IMR-90 (cell line): ENCODE data around the gene FTCDNL1. TPM values are rescaled to one million over a fixed set of nuclear protein-coding genes. Genes with fewer than 3 reads are reported as not detected.

Source experiments
- ATAC-seq: fragments of 200-7000 bp; cut with Tn5 transposase; 2 replicates; pipeline ENCODE4 v1.9.1; 2020; ENCODE audit warnings: low read depth, mild to moderate bottlenecking, moderate library complexity
- BruUV-seq: library from RNA; stranded (reverse); fragments of 400-500 nt; replicated peaks from 2 replicates; lab custom pipeline; 2021; lab: Mats Ljungman, UMichigan
- CTCF ChIA-PET: fragments of 300-600 bp; formaldehyde crosslinking; extraction: SDS; loops from one replicate; lab custom pipeline; 2021; ENCODE audit warnings: antibody characterized with exemption; lab: Yijun Ruan, JAX
- POLR2A ChIA-PET: fragments of 300-600 bp; sonication (Branson Sonifier 250); formaldehyde crosslinking; loops from one replicate; lab custom pipeline; 2022; ENCODE audit warnings: antibody characterized with exemption; ENCODE audit not compliant: unreplicated experiment; lab: Charles Lee
- DNase-seq: peaks from one replicate; pipeline ENCODE4 v3.0.0; 2013
- H2AFZ ChIP-seq: replicated peaks from 2 replicates; pipeline ENCODE3; 2013; ENCODE audit warnings: low read length, mild to moderate bottlenecking; ENCODE audit not compliant: poor library complexity
- H2AK5ac ChIP-seq: 2 replicates; pipeline ENCODE4 v1.6.1; 2013; ENCODE audit warnings: low read depth, low read length, inconsistent platforms
- H2AK9ac ChIP-seq: replicated peaks from 2 replicates; pipeline ENCODE3; 2013; ENCODE audit warnings: mild to moderate bottlenecking, low read depth, low read length, moderate library complexity; ENCODE audit not compliant: poor library complexity
- H2BK120ac ChIP-seq: 2 replicates; pipeline ENCODE4 v1.6.1; 2013; ENCODE audit warnings: low read depth, low read length, inconsistent platforms
- H2BK15ac ChIP-seq: 3 replicates; pipeline ENCODE4 v1.6.1; 2013; ENCODE audit warnings: low read depth, low read length, inconsistent platforms
- H2BK20ac ChIP-seq: 2 replicates; pipeline ENCODE4 v1.6.1; 2013; ENCODE audit warnings: low read depth, mild to moderate bottlenecking, inconsistent platforms, low read length, moderate library complexity
- H2BK5ac ChIP-seq: 2 replicates; pipeline ENCODE4 v1.6.1; 2013; ENCODE audit warnings: mild to moderate bottlenecking, low read depth, low read length, inconsistent platforms; ENCODE audit not compliant: poor library complexity, severe bottlenecking
- H3K14ac ChIP-seq: replicated peaks from 2 replicates; pipeline ENCODE4 v1.6.1; 2013; ENCODE audit warnings: low read depth, low read length, inconsistent platforms
- H3K18ac ChIP-seq: 2 replicates; pipeline ENCODE4 v1.6.1; 2013; ENCODE audit warnings: low read depth, low read length, control low read depth
- H3K23ac ChIP-seq: 2 replicates; pipeline ENCODE4 v1.6.1; 2013; ENCODE audit warnings: low read depth, low read length, inconsistent platforms
- H3K27ac ChIP-seq: 2 replicates; pipeline ENCODE4 v1.5.1; 2013; ENCODE audit warnings: mild to moderate bottlenecking, control low read depth, low read length; ENCODE audit not compliant: insufficient read depth
- H3K27me3 ChIP-seq: 2 replicates; pipeline ENCODE4 v1.6.1; 2013; ENCODE audit warnings: low read length; ENCODE audit not compliant: control insufficient read depth, insufficient read depth
- H3K36me3 ChIP-seq: 2 replicates; pipeline ENCODE4 v1.6.1; 2013; ENCODE audit warnings: low read length, mixed read lengths; ENCODE audit not compliant: control insufficient read depth, insufficient read depth
- H3K4ac ChIP-seq: 2 replicates; pipeline ENCODE4 v1.6.1; 2013; ENCODE audit warnings: low read depth, low read length, inconsistent platforms
- H3K4me1 ChIP-seq: 2 replicates; pipeline ENCODE4 v1.6.1; 2013; ENCODE audit warnings: low read length, mixed read lengths; ENCODE audit not compliant: control insufficient read depth, insufficient read depth
- H3K4me2 ChIP-seq: 2 replicates; pipeline ENCODE4 v1.6.1; 2013; ENCODE audit warnings: low read depth, mild to moderate bottlenecking, control low read depth, low read length, moderate library complexity
- H3K4me3 ChIP-seq: 2 replicates; pipeline ENCODE4 v1.5.1; 2013; ENCODE audit warnings: low read depth, mild to moderate bottlenecking, control low read depth, low read length, moderate library complexity; ENCODE audit not compliant: insufficient read depth
- H3K56ac ChIP-seq: 2 replicates; pipeline ENCODE4 v1.6.1; 2013; ENCODE audit warnings: low read length, inconsistent platforms; ENCODE audit not compliant: insufficient read depth; ENCODE audit errors: extremely low read depth
- H3K79me1 ChIP-seq, 2 experiments: 2 replicates each; pipeline ENCODE4 v1.6.1; 2013; ENCODE audit warnings: low read length in 2 of 2, inconsistent platforms in 1 of 2, low read depth in 1 of 2
- H3K9ac ChIP-seq: 2 replicates; pipeline ENCODE4 v1.6.1; 2013; ENCODE audit warnings: low read depth, low read length, control low read depth
- H3K9me1 ChIP-seq: 2 replicates; pipeline ENCODE4 v1.6.1; 2013; ENCODE audit warnings: low read length, inconsistent platforms; ENCODE audit not compliant: insufficient read depth
- H3K9me3 ChIP-seq: 2 replicates; pipeline ENCODE4 v1.6.1; 2013; ENCODE audit warnings: low read length; ENCODE audit not compliant: control insufficient read depth, insufficient read depth
- H4K20me1 ChIP-seq: 2 replicates; pipeline ENCODE4 v1.6.1; 2013; ENCODE audit warnings: low read length, inconsistent platforms; ENCODE audit not compliant: insufficient read depth
- H4K5ac ChIP-seq: 2 replicates; pipeline ENCODE4 v1.6.1; 2013; ENCODE audit warnings: mild to moderate bottlenecking, low read depth, low read length, control low read depth
- H4K8ac ChIP-seq, 2 experiments: 2 replicates each; pipeline ENCODE4 v1.6.1; 2013; ENCODE audit warnings: low read depth in 2 of 2, low read length in 2 of 2, control low read depth in 1 of 2, inconsistent platforms in 1 of 2
- H4K91ac ChIP-seq: 2 replicates; pipeline ENCODE4 v1.6.1; 2013; ENCODE audit warnings: low read depth, low read length, inconsistent platforms; ENCODE audit not compliant: insufficient read depth
- BHLHE40 ChIP-seq: fragments of 150-350 bp; IDR thresholded peaks from 2 replicates; pipeline ENCODE4 v1.6.1; 2016; ENCODE audit warnings: mild to moderate bottlenecking, low read depth, low read length
- CEBPB ChIP-seq: IDR thresholded peaks from 2 replicates; pipeline ENCODE4 v1.6.1; 2012; ENCODE audit warnings: low read depth, low read length, improper control_type of control experiment
- CTCF ChIP-seq: conservative IDR thresholded peaks from 2 replicates; pipeline ENCODE4 v1.5.1; 2012; ENCODE audit warnings: mild to moderate bottlenecking, low read depth, low read length, improper control_type of control experiment
- MAFK ChIP-seq: IDR thresholded peaks from 2 replicates; pipeline ENCODE4 v1.6.1; 2012; ENCODE audit warnings: low read depth, low read length, improper control_type of control experiment
- MAZ ChIP-seq: IDR thresholded peaks from 2 replicates; pipeline ENCODE4 v1.6.1; 2012; ENCODE audit warnings: low read depth, mild to moderate bottlenecking, low read length, improper control_type of control experiment, moderate library complexity, borderline replicate concordance
- MXI1 ChIP-seq: IDR thresholded peaks from 2 replicates; pipeline ENCODE4 v1.6.1; 2012; ENCODE audit warnings: low read depth, mild to moderate bottlenecking, low read length, moderate library complexity, borderline replicate concordance
- RAD21 ChIP-seq: IDR thresholded peaks from 2 replicates; pipeline ENCODE4 v1.6.1; 2012; ENCODE audit warnings: low read length, improper control_type of control experiment
- RCOR1 ChIP-seq: IDR thresholded peaks from 2 replicates; pipeline ENCODE4 v1.6.1; 2012; ENCODE audit warnings: mild to moderate bottlenecking, low read length, improper control_type of control experiment; ENCODE audit not compliant: insufficient replicate concordance
- USF2 ChIP-seq: fragments of 150-350 bp; IDR thresholded peaks from 2 replicates; pipeline ENCODE4 v1.6.1; 2017; ENCODE audit warnings: mild to moderate bottlenecking, antibody characterized with exemption, low read length, low read depth
- WGBS, 2 experiments: methylation state at CpG; one replicate each; pipeline versions ENCODE4 v1.1.5 to v1.1.7; 2013; ENCODE audit warnings: missing lambda C conversion rate in 2 of 2; ENCODE audit not compliant: insufficient read length in 1 of 2; ENCODE audit errors: extremely low coverage in 2 of 2; 5-methylcytosine and 5-hydroxymethylcytosine counted together
- dilution Hi-C: fragments of 300-500 bp; cut with HindIII; formaldehyde crosslinking; loops from one replicate; pipeline ENCODE4 v1.14.3; 2018; ENCODE audit warnings: low sequenced_read_pairs; ENCODE audit not compliant: unreplicated experiment
- in situ Hi-C: fragments of 300-500 bp; cut with MboI; formaldehyde crosslinking; loops from 3 replicates; pipeline ENCODE4 v1.14.3; 2019; ENCODE audit warnings: low sequenced_read_pairs, inconsistent platforms, mixed read lengths
- intact Hi-C: fragments of 100-400 bp; cut with micrococcal nuclease; formaldehyde crosslinking; loops from 2 replicates; pipeline ENCODE4 v1.10.0; 2022
- polyA plus RNA-seq, 3 experiments: library from polyadenylated mRNA; depleted of rRNA; stranded (reverse); fragments of >200 nt; gene quantifications; 2 replicates each; pipeline ENCODE4 v1.2.3, GENCODE V29; 2012; ENCODE audit warnings: low replicate concordance in 1 of 3
- total RNA-seq: library from RNA; depleted of rRNA; stranded (reverse); fragments of >200 nt; gene quantifications from 2 replicates; pipeline ENCODE4 v1.2.3, GENCODE V29; 2012

FTCDNL1 gene
- total and polyA plus RNA-seq, 2 of the 4 experiments (the other 2 are of a cell fraction): 0.18 to 0.21 TPM

DNA sequence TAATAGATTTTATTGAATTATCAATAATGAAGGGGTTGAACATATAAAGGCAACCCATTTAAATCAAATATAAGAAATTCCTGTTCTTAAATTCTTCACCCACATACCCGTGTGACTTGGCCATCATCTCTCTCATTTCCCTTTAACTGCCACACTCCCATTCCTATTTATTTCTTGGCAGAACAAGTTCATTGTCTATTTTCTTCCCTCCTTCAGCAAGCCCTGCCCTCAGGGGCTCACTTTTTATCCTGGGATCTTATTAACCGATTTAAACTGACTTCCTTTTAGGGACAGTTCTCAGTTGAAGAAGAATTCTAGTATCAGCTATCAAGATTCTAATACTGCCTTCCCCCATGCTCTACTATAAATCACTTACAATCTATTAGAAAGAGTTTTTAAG, 123.2 kb downstream of the FTCDNL1 start:
- H3K9me1 ChIP-seq: no peaks in the 10 kb centered on the region
- H3K9ac ChIP-seq: no peak overlapping the region
- H4K91ac ChIP-seq: no peak overlapping the region
- WGBS, 2 experiments: 50% methylated on average over 1 of the region's 2 CpGs; no CpG with 5 or more reads in 1 of the 2 experiments
- H3K18ac ChIP-seq: no peak overlapping the region
- H2BK15ac ChIP-seq: no peak overlapping the region
- H2AK9ac ChIP-seq: no peak overlapping the region
- H3K27ac ChIP-seq: no peak overlapping the region
- ChIA-PET POLR2A (no interaction called here), CTCF (interaction anchor here (0.9 to 1.4 kb wide), 2 partner anchors 12 to 17 kb away, joined by 3 to 4 read pairs; no protein-coding TSS in a partner anchor)
- BruUV-seq: no TSS peak
- H2AK5ac ChIP-seq: no peak overlapping the region
- H3K79me1 ChIP-seq: no peaks in the 10 kb centered on the region
- TF ChIP-seq USF2: no peak
- TF ChIP-seq MAFK: no peak
- TF ChIP-seq MXI1: no peak
- TF ChIP-seq MAZ: no peak
- no peak for TF ChIP-seq RAD21
- no peak for TF ChIP-seq CTCF
- no peak for TF ChIP-seq RCOR1
- TF ChIP-seq CEBPB: no peak
- no peak for TF ChIP-seq BHLHE40
- H3K14ac ChIP-seq: no peak overlapping the region
- no peaks in the 10 kb centered on the region; the same call in 1 of the 2 replicates for H3K27me3 ChIP-seq
- H3K36me3 ChIP-seq: no peaks in the 10 kb centered on the region
- H3K4me1 ChIP-seq: no peaks in the 10 kb centered on the region
- DNase-seq: no peak
- dilution Hi-C loops (no loop called here), intact Hi-C loops (no loop called here), in situ Hi-C loops (loop anchor here (25.0 kb wide), 1 partner anchor 1416 kb away; no protein-coding TSS in a partner anchor)
- H4K8ac ChIP-seq: no peak overlapping the region
- H4K5ac ChIP-seq: no peak overlapping the region
- no peak overlapping the region for H3K56ac ChIP-seq
- no peak overlapping the region for H2BK5ac ChIP-seq
- no peak overlapping the region for H3K4me3 ChIP-seq
- H2BK120ac ChIP-seq: no peak overlapping the region
- H3K23ac ChIP-seq: no peak overlapping the region
- H3K4ac ChIP-seq: no peak overlapping the region
- no peak overlapping the region for H2AFZ ChIP-seq
- no peaks in the 10 kb centered on the region for H3K9me3 ChIP-seq
- H2BK20ac ChIP-seq: no peak overlapping the region
- ATAC-seq: no peak
- H3K4me2 ChIP-seq: no peak overlapping the region
- H4K20me1 ChIP-seq: no peaks in the 10 kb centered on the region
